Inflammatory macrophage treated with lipopolysaccharide for 1 hour (primary cell): ENCODE results near the gene TRAK1.

Source experiments
- DNase-seq, 2 donors: peaks; one replicate each; pipeline ENCODE4 v3.0.0-alpha.2; 2020 to 2022

The TRAK1 gene

DNA sequence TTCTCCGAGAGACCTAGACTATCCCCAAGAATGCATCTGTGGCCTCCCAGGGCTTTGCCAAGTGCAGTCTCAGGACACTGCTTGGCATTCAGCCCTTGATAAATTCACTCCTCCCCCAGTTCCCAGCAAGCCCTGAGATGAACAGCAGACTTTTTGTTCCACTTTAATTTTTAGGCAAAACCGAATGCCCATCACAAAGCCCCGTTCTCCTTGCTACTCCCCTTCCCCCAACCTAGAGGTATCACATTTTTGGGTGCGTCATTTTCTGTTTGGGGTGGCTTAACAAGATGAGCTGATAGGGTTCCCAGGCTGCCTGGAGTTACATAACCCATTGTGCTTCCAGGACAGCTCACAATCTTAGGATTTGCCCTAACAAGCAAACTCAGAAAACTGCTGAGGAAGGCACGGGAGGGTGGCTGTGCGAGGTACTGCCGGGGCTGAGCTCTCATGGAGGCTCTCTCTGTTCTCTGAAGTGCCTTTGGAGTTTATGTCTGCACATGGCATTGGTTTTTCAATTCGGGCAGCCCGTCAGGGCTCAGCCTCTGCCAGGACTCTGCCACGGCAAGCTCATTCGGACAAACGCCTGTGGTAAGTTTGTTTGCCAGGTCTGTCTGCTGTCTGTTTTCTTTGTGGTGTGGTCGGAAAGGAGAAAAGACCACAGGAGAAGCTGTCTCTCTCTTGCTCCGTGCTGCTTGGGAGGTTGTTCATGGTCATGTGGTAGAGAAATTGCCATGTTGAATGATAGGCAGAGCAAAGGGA is at the start of gene TRAK1:
TSS of gene TRAK1 (plus strand) at position 385 of the 759 bp plus-strand sequence. CDS start at position 498, 113 bp downstream.
- DNase-seq = no peak

DNA sequence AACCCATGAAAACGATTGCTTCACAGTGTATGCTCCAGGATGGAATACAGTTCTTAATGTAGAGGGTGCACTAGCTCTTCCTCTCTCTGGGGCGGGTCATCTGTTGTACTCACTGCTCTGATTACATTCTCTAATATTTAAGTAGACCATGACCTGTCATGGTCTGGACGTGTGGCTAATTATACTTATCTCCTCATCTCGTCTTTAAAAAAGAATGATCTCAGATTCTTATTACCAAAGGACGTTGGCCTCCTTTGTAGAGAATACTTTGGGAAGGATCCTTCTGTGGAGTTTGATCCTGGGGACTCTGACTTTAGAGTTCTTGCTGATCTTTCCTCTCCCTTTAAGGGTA is 48.4 kb upstream of the TRAK1 start:
- DNase-seq = no peak

GRCh38 chr3:42043099-42043813 is 47.9 kb upstream of the TRAK1 start:
- DNase-seq = no peak

- peak; percentile 31 to 59 for DNase-seq
These were observed 45.4 kb upstream of the TRAK1 start for GRCh38 chr3:42045708-42046243.

- peak in 1 of 2 donors; percentile 57 for DNase-seq
These were observed 42.6 kb upstream of the TRAK1 start for GRCh38 chr3:42048526-42048925.

- no peak for DNase-seq
These were observed 41.0 kb upstream of the TRAK1 start for GRCh38 chr3:42050126-42050525.

GRCh38 chr3:42051384-42052131 is 39.6 kb upstream of the TRAK1 start:
- DNase-seq = peak; percentile 23 to 67

GRCh38 chr3:42052132-42052483 is 39.0 kb upstream of the TRAK1 start:
- DNase-seq = no peak

- DNase-seq = no peak
These were observed 38.4 kb upstream of the TRAK1 start for GRCh38 chr3:42052484-42053351.

GRCh38 chr3:42053476-42053875 is 37.7 kb upstream of the TRAK1 start:
- no peak for DNase-seq

DNA sequence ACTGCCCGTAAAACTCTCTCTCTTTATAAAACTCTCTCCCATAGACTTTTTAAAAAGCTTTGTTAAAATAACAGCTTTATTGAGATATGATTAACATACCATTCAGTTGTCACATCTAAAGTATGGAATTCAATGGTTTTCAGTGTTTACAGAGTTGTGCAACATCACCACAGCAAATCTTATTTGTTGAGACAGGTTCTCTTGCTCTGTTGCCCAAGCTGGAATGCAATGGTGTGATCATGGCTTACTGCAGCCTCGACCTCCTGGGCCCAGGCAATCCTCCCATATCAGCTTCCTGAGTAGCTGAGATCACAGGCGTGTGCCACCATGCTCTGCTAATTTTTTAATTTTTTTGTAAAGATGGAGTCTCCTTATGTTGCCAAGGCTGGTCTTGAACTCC is 35.9 kb upstream of the TRAK1 start:
- no peak for DNase-seq

DNA sequence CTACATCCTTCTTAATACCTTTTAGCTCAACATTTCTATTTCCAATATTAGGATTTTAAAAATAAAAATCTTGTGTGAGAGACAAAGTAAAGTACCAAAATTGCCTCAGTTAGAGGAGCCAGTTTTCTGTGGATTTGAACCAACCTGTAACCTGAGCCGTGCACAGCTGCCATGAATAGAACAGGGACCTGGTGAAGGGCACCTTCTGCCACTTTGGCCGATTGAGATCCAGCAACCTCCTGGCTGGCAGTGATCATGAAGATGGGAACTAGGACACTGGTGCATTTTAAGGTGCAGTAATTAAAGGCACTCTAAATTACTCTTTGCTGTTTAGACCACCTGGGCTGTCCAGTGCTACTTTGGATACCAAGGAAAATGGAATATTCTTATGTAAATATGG is 34.3 kb upstream of the TRAK1 start:
- DNase-seq = no peak

- DNase-seq = no peak
These were observed 33.5 kb upstream of the TRAK1 start for GRCh38 chr3:42057561-42058211.

GRCh38 chr3:42061025-42061712 is 30.0 kb upstream of the TRAK1 start:
- peak; percentile 20 to 48 for DNase-seq

DNA sequence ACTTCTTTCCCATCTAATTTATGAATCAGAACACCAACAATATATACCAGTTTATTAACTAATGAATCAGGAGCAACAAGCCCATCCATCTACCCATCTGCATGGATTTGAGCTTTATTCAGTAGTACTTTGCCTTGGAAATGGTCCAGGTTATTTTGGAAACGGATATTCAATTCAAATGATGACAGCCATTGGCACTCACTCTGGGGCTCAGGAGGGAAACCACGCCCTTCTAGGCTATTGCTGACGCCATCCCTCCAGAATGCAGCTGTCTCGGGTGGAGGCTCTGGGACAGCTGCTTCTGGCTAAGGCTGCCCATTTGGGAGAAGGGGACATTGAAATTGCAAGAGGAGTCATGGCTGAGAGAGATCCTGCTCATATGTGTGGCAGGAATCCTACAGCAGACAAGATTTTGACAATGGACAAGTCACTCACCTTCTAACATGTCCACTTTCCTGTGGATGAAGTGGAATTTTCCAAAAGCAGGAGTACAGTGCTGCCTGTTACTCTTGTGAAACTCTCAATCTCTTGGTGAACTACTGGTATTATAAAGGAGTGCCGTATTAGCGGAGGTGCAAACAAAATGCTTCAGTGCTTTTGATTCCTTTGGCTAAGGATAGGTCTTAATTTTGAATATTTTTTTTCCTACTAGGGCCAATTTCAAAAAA is 29.3 kb upstream of the TRAK1 start:
- DNase-seq = peak; percentile 20 to 29

DNA sequence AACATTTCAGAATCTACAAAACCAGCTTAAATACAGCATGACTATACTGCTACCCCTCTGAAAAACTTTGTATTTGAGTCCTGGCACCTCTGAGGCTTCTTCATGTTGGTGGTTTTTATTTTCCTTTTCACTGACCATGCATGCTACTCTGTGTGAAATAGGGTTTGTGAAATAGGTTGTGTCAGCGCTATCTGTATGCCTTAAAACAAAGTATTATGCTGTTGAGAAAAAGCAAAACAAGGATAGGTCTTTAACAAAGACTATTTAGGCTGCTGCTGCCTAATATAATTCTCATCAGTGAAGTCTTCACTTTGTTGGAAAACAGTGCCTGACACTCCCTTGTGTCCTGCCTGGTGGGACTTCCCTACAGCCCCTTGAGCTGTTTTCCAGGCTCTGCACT is 28.7 kb upstream of the TRAK1 start:
- DNase-seq = no peak

GRCh38 chr3:42063888-42064287 is 27.3 kb upstream of the TRAK1 start:
- no peak for DNase-seq

DNA sequence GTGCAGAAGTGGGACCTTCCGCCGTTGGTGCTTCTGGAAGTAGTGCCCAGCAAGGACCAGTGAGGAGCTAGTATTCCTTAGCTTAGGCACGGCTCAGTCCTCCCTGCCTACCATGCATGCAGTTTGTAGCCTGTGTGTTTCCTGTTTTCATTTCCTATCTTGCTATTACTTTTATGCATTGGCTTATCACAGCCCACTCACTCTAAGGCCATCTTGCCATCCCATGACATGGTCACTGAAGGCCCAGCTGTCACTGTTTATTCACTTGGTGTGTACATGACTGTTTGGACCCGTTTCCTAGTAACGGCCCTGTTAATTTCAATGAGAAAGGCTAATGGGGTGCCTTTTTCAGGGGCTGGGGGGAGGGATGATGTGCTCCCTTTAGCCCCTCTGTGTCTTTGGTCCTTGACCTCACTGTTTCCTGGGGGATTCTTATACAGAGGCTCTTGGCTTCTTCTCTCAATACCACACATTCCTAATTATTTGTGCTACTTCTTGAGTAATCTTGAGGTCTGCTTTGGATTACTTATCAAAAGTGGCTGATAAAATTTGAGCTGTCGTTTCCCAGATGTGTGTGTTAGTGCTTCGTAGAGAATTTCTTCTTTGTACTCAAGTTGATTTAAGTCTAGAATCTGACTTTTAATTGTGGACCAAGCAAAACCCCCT is 24.5 kb upstream of the TRAK1 start:
- peak in 1 of 2 donors; percentile 37 for DNase-seq

GRCh38 chr3:42067326-42067725 is 23.8 kb upstream of the TRAK1 start:
- peak; percentile 58 to 65 for DNase-seq
